Stimulated activated naive B cell treated with anti-CD40 and anti-IgM and Interleukin-4, amounts not matched to agents 10 μg/mL and 1 μg/mL and 100 μg/mL, for 72 hours (primary cell): ENCODE measurements around the gene PTDSS2.
"Not testable (repeated sequence)": the region's sequence is repeated elsewhere in the genome, so short reads cannot be mapped to it uniquely, and the experiment has no call there.

Source experiments
- ATAC-seq, 2 donors: fragments of 150-1000 bp; cut with Tn5 transposase; replicated peaks; 2 replicates each; pipeline ENCODE4 v1.10.0; 2021; ENCODE audit warnings: moderate library complexity in 1 of 2
- DNase-seq: peaks from one replicate; pipeline ENCODE4 v3.0.0; 2021
- H3K27ac Mint-ChIP-seq: one replicate; pipeline ENCODE4 v1.8.0; 2022; ENCODE audit warnings: mild to moderate bottlenecking, mixed read lengths
- H3K27me3 Mint-ChIP-seq, 2 donors: one replicate each; pipeline ENCODE4 v1.8.0; 2022; ENCODE audit warnings: mixed read lengths in 2 of 2
- H3K36me3 Mint-ChIP-seq, 2 donors: one replicate each; pipeline ENCODE4 v1.8.0; 2022; ENCODE audit warnings: mixed read lengths in 2 of 2, mild to moderate bottlenecking in 1 of 2
- H3K4me1 Mint-ChIP-seq, 2 donors: one replicate each; pipeline ENCODE4 v1.8.0; 2022; ENCODE audit warnings: mixed read lengths in 2 of 2, mild to moderate bottlenecking in 1 of 2
- H3K4me3 Mint-ChIP-seq, 2 donors: one replicate each; pipeline ENCODE4 v1.8.0; 2022; ENCODE audit warnings: mild to moderate bottlenecking in 2 of 2, mixed read lengths in 2 of 2, moderate library complexity in 1 of 2
- H3K9me3 Mint-ChIP-seq, 2 donors: one replicate each; pipeline ENCODE4 v1.8.0; 2022; ENCODE audit warnings: mixed read lengths in 2 of 2, mild to moderate bottlenecking in 1 of 2

The PTDSS2 gene

DNA sequence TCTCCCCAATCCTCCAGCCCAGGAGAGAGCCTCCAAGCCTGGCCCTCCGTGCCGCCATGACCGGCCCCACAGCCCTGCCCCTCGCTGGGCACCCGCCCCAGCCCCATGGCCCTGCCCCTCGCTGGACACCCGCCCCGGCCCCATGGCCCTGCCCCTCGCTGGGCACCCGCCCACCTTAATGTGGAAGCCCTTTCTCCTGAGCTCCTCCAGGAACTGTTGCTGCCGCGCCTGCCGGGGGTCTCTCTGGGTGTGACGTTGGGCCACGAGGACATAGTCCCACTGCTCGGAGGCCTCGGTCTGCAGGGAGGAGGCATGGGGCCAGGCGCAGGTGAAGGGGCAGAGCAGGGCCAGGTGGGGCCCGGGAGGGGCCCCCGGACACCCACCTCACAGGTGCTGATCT lies 16.4 kb upstream of the PTDSS2 start:
- no peak for DNase-seq
- H3K4me3 Mint-ChIP-seq: no peak overlapping the region
- H3K36me3 Mint-ChIP-seq: peaks cover 13 to 16% of the 10 kb centered on the region in 2 donors
- no peaks in the 10 kb centered on the region for H3K9me3 Mint-ChIP-seq
- no peak overlapping the region for H3K27ac Mint-ChIP-seq
- ATAC-seq: no peak
- H3K4me1 Mint-ChIP-seq: peaks cover 0 to 7% of the 10 kb centered on the region in 2 donors
- H3K27me3 Mint-ChIP-seq: no peaks in the 10 kb centered on the region

DNA sequence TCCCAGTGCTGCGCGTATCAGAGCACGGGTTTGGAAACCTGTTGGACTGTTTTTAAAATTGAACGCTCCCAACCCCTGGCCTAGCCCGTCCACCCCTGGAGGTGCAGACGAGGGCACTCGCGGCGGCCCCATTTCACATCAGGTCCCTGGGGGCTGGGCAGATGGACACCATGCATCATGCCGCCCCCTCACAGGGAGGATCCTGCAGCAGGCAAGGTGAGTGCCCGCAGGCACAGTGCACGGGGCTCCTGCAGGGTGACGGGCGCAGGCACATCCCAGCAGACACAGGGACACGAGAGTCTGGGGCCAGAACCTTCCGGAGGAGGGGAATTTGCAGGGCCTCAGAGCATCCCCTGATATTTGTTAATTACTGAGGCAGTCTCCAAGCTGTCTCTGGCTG lies 15.6 kb upstream of the PTDSS2 start:
- Mint-ChIP-seq H3K27ac (no peak overlapping the region), H3K9me3 (no peaks in the 10 kb centered on the region), H3K4me3 (no peak overlapping the region), H3K36me3 (peaks cover 4 to 9% of the 10 kb centered on the region in 2 donors), H3K27me3 (peaks cover 0 to 2% of the 10 kb centered on the region in 2 donors), H3K4me1 (peaks cover 0 to 8% of the 10 kb centered on the region in 2 donors)
- no peak for DNase-seq
- no peak for ATAC-seq

DNA sequence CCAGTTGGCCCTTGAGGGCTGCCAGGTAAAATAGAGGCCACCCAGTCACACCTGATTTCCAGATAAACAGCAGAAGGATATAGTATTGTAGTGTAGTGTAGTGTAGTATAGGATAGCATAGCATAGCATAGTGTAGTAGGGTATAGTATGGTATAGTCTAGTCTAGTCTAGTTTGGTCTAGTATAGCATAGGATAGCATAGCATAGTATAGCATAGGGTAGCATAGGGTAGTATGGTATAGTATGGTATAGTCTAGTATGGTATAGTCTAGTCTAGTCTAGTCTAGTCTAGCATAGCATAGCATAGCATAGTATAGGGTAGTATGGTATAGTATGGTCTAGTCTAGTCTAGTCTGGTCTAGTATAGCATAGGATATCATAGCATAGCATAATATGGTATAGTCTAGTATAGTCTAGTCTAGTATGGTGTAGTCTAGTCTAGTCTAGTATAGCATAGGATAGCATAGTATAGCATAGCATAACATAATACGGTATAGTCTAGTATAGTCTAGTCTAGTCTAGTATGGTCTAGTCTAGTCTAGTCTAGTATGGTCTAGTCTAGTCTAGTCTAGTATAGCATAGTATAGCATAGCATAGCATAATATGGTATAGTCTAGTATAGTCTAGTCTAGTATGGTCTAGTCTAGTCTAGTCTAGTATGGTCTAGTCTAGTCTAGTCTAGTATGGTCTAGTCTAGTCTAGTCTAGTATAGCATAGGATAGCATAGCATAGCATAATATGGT lies 14.9 kb upstream of the PTDSS2 start:
- H3K4me1 Mint-ChIP-seq: peaks cover 0 to 12% of the 10 kb centered on the region in 2 donors
- H3K27me3 Mint-ChIP-seq: not testable (repeated sequence)

DNA sequence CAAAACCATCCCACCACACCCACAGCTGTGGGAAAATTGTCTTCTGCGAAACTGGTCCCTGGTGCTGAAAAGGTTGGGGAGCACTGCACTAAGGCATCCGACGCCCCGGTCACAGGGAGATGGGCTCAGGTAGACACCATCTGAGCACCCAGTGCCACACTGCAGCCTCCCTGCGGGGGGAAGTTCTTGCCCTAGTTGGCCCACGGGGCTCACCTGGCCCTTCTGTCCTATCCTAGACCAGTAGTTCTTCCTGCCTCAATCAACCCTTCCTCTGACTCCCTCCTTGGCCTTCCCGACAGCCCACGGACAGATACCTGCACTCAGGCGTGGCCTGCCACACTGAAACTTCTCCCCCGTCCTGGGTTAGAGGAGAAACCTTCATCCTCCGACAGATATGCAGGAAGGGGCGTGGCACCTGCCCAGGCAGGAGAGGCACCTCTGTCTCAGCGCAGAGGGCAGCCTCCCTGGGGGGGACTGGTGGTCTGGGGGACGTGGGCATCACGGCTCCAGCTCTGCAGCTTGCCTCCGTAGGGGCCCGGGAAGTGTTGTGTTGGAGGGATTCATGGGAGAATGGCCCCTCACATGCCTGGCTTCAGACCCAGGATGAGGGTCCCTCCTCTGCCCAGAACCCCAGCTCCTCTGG lies 12.7 kb upstream of the PTDSS2 start:
- peaks cover 15 to 18% of the 10 kb centered on the region in 2 donors for H3K4me1 Mint-ChIP-seq
- ATAC-seq (no peak), DNase-seq (no peak)
- H3K4me3 Mint-ChIP-seq: no peak overlapping the region
- H3K27ac Mint-ChIP-seq: no peak overlapping the region
- peaks cover 4 to 7% of the 10 kb centered on the region in 2 donors for H3K36me3 Mint-ChIP-seq
- H3K27me3 Mint-ChIP-seq: peaks cover 4 to 17% of the 10 kb centered on the region in 2 donors
- no peaks in the 10 kb centered on the region for H3K9me3 Mint-ChIP-seq

More for the DNA sequence above, 14.9 kb upstream of the PTDSS2 start:
- H3K36me3 Mint-ChIP-seq, DNase-seq, ATAC-seq, H3K27ac Mint-ChIP-seq, H3K4me3 Mint-ChIP-seq, H3K9me3 Mint-ChIP-seq: not testable (repeated sequence)

DNA sequence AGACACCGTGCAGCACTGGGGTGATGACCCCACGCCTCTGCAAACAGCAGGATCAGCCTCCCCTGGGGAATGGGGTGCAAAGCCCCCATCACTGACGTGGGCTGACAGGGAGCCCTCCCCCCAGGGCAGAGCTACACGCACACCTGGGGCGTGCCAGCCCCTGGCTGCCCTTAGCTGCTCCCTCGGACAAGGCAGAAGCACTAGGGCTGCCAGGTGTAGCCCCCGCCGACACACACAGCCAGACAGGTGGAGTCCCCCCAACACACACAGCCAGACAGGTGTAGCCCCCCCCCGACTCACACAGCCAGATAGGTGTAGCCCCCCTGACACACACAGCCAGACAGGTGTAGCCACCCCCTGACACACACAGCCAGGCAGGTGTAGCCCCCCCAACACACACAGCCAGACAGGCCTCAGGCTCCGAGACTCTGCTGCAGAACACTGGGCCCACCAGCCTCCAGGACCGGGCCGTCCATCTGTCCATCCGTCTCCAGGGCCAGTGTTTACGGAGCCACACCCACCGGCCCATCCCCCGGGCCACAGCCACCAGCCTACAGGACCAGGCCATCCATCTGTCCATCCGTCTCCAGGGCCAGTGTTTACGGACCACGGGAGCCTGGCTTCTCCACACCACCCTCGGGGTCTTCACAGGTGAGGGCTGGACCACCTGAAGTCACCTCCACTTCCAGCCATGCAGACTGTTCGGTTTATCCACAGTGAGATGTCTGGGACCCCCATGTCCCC lies 11.8 kb upstream of the PTDSS2 start:
- no peak for ATAC-seq
- Mint-ChIP-seq H3K4me1 (peaks cover 15 to 18% of the 10 kb centered on the region in 2 donors), H3K36me3 (peaks cover 4 to 7% of the 10 kb centered on the region in 2 donors)

DNA sequence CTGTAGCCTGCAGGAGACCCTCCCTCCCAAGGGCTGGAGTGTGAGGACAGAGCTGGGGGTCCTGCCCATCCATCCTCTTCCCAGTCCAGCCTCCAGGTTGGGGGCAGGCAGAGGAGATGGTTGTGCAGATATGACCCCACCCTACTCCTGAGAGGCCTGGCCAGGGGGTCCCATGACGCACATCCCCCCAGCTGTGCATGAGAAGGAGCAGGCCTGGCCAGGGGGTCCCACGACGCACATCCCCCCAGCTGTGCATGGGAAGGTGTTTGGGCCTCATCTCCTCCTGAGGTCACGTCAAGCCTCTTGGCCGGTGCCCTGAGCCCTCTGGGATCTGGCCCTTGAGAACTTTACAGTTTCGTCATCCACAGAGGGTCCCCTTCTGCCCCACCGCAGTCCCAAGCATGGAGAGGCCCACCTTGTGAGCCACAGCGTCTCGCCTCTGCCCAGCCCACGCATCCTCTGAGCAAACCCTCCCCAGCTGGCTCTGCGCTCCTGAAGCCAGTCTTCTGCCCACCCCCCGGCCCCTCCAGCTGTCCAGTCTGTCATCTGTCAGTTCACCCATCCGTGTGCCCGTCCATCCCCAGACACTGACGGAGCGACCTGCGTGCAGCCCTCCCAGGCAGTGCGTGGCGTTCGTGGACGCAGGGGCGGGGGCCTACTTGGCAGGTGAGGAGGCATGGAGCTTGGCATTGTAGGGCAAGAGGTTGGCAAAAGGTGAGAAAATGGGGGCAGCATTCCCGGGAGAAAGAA lies 10.6 kb upstream of the PTDSS2 start:
- peaks cover 4 to 23% of the 10 kb centered on the region in 2 donors for H3K27me3 Mint-ChIP-seq
- no peak for DNase-seq
- H3K9me3 Mint-ChIP-seq: no peaks in the 10 kb centered on the region
- H3K36me3 Mint-ChIP-seq: peaks cover 4 to 7% of the 10 kb centered on the region in 2 donors
- H3K27ac Mint-ChIP-seq: peak overlapping the region; percentile 69
- peaks cover 15 to 20% of the 10 kb centered on the region in 2 donors for H3K4me1 Mint-ChIP-seq
- no peak overlapping the region for H3K4me3 Mint-ChIP-seq
- ATAC-seq: no peak

More for the DNA sequence above, 11.8 kb upstream of the PTDSS2 start:
- peaks cover 4 to 17% of the 10 kb centered on the region in 2 donors for H3K27me3 Mint-ChIP-seq
- no peak overlapping the region for H3K4me3 Mint-ChIP-seq
- H3K9me3 Mint-ChIP-seq: no peaks in the 10 kb centered on the region
- no peak overlapping the region for H3K27ac Mint-ChIP-seq
- DNase-seq: no peak

DNA sequence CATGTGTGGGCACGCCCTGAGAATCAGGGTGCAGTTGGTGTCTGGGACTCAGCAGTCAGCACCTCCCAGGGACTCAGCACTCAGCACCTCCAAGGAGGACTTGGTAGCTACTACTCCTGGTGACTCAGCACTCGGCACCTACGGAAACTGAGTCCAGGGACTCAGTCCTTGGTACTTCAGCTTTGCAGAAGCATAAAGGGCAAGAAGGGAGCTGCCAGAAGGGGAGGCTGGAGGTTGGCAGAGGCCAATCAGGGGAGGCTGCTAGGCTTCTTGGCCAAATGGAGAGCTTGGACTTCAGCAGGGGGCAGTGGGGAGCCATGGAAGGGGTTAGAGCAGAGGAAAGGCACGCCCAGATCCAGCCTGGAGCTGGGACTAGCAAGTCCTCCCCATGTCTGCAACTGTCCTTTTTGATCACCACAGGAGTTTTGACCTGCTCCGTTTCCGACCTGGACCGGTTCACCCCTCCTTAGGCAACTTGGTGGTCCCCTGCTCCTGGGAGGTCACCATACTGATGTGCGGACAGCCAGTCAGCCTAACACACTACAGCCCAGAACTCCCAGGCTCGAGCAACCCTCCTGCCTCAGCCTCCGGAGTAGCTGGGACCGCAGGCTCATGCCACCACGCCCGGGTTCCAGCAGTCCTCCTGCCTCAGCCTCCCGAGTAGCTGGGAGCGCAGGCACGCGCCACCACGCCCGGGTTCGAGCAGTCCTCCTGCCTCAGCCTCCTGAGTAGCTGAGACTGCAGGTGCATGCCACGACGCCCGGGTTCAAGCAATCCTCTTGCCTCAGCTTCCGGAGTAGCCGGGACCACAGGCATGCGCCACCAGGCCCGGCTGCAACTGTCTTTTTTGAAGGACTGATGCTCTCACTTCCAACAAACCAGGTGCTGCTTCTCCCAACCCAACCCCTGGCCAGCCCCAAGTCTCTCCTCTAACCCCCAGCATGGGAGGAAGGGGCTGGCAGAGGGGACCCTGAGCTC lies 9.7 kb upstream of the PTDSS2 start:
- peak overlapping the region; percentile 69 for H3K27ac Mint-ChIP-seq
- no peak for ATAC-seq
- H3K4me3 Mint-ChIP-seq: peak overlapping the region; percentile 73 to 77
- no peaks in the 10 kb centered on the region for H3K9me3 Mint-ChIP-seq
- H3K4me1 Mint-ChIP-seq: peaks cover 15 to 20% of the 10 kb centered on the region in 2 donors
- peaks cover 4 to 23% of the 10 kb centered on the region in 2 donors for H3K27me3 Mint-ChIP-seq
- no peak for DNase-seq
- H3K36me3 Mint-ChIP-seq: peaks cover 4 to 7% of the 10 kb centered on the region in 2 donors

DNA sequence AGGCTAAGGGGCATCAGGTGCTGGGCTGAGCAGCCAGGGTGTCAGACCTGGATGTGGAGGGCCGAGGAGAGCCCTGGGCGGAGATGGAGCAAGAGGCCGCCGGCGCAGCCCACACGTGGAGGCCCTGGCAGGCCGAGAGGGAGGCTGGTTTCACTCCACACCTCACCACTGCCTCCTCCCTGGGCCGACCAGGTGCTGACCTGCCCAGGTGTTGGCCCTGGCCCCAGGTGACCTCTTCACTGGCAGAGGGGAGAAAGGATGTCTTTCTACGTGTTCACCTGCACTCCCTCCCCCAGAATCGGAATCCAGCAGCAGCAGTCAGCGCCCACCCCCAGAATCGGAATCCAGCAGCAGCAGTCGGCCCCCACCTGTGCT lies 9.0 kb upstream of the PTDSS2 start:
- Mint-ChIP-seq H3K9me3 (no peaks in the 10 kb centered on the region), H3K36me3 (peaks cover 4 to 7% of the 10 kb centered on the region in 2 donors), H3K27ac (peak overlapping the region; percentile 60), H3K4me1 (peaks cover 15 to 20% of the 10 kb centered on the region in 2 donors), H3K4me3 (peak overlapping the region; percentile 73 to 77), H3K27me3 (peaks cover 4 to 23% of the 10 kb centered on the region in 2 donors)
- ATAC-seq: no peak
- no peak for DNase-seq

DNA sequence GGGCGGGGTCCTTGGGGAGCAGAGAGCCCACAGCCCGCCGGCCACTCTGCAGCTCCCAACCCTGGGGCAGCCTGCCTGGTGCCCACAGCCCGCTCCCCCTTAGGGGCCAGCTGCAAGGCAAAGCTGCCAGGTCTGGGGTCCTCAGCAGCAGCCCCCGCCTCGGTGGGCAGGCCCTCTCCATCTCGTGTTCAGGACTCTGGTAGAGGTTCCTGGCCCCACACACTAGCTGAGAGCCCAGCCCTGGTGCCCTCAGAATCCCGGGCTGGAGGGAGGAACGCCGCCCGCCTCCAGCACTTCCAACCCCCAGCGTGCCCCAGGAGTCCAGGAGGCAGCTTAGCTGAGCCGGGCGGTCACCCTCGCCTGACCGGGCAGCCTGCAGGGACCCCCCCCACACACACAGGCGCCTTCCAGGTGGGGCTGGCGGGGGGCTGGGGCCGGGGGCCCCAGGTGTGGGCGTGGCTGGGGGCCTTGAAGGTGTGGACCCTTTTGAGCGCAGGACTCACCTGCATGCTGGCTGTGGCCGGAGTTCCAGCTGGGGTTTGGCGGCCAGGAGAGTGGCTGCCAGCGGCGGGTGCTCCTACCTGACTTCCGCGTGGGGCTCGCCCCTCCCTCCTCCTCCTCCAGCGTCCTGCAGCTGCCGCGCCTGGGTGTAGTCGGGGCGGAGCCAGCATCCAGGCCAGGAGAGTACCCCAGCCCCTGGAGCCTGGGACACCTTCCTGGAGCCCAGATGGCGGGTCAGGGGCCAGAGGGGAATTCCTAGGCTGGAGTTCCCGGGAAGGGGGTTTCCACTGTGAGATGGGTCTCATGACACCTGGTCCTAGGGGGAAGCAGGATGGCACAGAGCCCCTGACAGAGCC lies 8.4 kb upstream of the PTDSS2 start, which contains the start of gene ANO9:
Gene ANO9 (minus strand): TSS at position 594 of the 857 bp plus-strand sequence. CDS start 85 bp downstream, at position 509.
- peaks cover 15 to 18% of the 10 kb centered on the region in 2 donors for H3K4me1 Mint-ChIP-seq
- DNase-seq (peak; percentile 44), ATAC-seq (peak; percentile 90 to 91)
- peaks cover 4 to 23% of the 10 kb centered on the region in 2 donors for H3K27me3 Mint-ChIP-seq
- peaks cover 3 to 7% of the 10 kb centered on the region in 2 donors for H3K36me3 Mint-ChIP-seq
- H3K4me3 Mint-ChIP-seq: peak within 1 kb of the TSS; percentile 75 to 77
- peak within 1 kb of the TSS; percentile 67 for H3K27ac Mint-ChIP-seq
- no peaks in the 10 kb centered on the region for H3K9me3 Mint-ChIP-seq

DNA sequence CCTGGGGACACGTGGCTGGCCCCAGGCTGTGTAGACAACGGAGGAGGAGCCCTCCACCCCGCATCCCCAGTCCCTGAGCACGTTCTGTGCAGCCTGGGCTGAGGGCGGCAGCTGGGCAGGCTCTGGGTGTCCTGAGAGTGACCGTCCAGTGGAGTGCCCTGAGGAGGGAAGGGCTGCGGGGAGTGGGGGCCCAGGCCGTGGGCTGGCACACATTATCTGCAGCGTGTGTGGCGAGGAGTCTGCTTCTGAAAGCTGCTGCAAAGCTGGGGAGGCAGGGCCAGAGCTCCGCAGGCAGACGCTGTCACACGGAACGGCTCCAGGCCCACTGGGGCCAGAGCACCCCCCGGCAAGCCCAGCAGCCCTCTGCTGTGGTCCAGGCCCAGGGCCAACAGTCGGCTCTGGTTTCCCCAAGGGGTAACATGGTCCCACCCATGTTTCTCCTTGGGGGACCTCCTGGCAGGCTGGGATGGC lies 7.4 kb upstream of the PTDSS2 start:
- ATAC-seq (no peak), DNase-seq (no peak)
- Mint-ChIP-seq H3K4me3 (no peak overlapping the region), H3K27ac (no peak overlapping the region), H3K36me3 (peaks cover 0 to 4% of the 10 kb centered on the region in 2 donors), H3K27me3 (peaks cover 4 to 23% of the 10 kb centered on the region in 2 donors), H3K9me3 (no peaks in the 10 kb centered on the region), H3K4me1 (peaks cover 15% of the 10 kb centered on the region in 2 donors)

DNA sequence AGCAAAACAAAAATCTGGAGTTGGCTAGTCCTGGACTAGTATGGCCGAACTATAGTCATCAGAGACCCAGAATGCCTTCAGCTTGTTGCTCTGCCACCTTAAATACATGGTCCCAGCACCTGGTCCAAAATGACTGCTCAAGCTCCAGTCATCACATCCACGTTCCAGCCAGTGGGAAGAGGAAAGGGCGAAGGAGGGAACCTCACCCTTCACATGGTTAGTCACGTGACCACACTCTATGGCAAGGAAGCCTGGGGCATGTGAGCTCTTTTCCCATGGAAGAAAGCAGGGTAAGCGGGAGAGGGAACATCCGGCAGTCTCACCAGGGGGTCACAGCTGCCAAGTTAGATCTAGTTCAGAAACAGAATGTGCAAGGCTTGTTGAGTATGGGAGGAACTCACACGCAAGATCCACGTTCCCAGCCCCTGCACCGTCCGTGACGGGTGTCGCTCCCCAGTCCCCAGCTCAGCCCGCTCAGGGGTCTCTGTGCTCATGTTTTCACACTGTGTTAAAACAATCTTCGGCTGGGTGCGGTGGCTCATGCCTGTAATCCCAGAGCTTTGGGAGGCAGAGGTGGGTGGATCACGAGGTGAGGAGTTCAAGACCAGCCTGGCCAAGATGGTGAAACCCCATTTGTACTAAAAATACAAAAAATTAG lies 6.4 kb upstream of the PTDSS2 start:
- H3K36me3 Mint-ChIP-seq: peaks cover 0 to 4% of the 10 kb centered on the region in 2 donors
- H3K9me3 Mint-ChIP-seq: no peaks in the 10 kb centered on the region
- H3K27ac Mint-ChIP-seq: no peak overlapping the region
- H3K27me3 Mint-ChIP-seq: peaks cover 4 to 23% of the 10 kb centered on the region in 2 donors
- no peak overlapping the region for H3K4me3 Mint-ChIP-seq
- no peak for ATAC-seq
- peaks cover 17 to 18% of the 10 kb centered on the region in 2 donors for H3K4me1 Mint-ChIP-seq
- DNase-seq: no peak
